Vagina (tissue), 2 donors: ENCODE results near the gene YTHDC2. TPM values are rescaled to one million over a fixed set of nuclear protein-coding genes. Genes with fewer than 3 reads are reported as not detected.
A peak's percentile ranks its signal among the peaks of the same experiment; 100 is the strongest.

ENCODE experiments used
- DNase-seq, 2 donors: peaks; one replicate each; pipeline ENCODE4 v3.0.0-alpha.2; 2017; ENCODE audit errors: extremely low spot score in 2 of 2
- H3K27ac ChIP-seq: fragments of 200-600 bp; sonication (generic); one replicate; pipeline ENCODE4 v1.5.1; 2019
- H3K27me3 ChIP-seq: fragments of 200-600 bp; sonication (generic); one replicate; pipeline ENCODE4 v1.5.1; 2019
- H3K36me3 ChIP-seq, 2 donors: fragments of 200-600 bp; sonication (generic); one replicate each; pipeline ENCODE4 v1.5.1; 2017 to 2019
- H3K4me1 ChIP-seq: fragments of 200-600 bp; sonication (generic); one replicate; pipeline ENCODE4 v1.5.1; 2019
- H3K4me3 ChIP-seq, 2 donors: fragments of 200-600 bp; sonication (generic); 1 replicate in 1 of 2; 2 replicates in 1 of 2; pipeline ENCODE4 v1.5.1; 2016 to 2019
- H3K9me3 ChIP-seq: fragments of 200-600 bp; sonication (generic); one replicate; pipeline ENCODE4 v1.5.1; 2019
- CTCF ChIP-seq, 3 experiments: fragments of 450-650 bp in 2 of 3; fragments of 200-600 bp in 1 of 3; sonication (generic) in 1 of 3; IDR thresholded peaks; one replicate each; pipeline ENCODE4 v1.5.1; 2017 to 2019; ENCODE audit warnings: antibody characterized with exemption in 3 of 3, mild to moderate bottlenecking in 2 of 3, moderate library complexity in 2 of 3
- POLR2A ChIP-seq, 2 donors: fragments of 450-650 bp; IDR thresholded peaks; one replicate each; pipeline ENCODE4 v1.6.1; 2017; ENCODE audit warnings: antibody characterized with exemption in 2 of 2, mild to moderate bottlenecking in 2 of 2, moderate library complexity in 2 of 2
- POLR2AphosphoS5 ChIP-seq, 2 donors: sonication (generic); formaldehyde crosslinking; IDR thresholded peaks; one replicate each; pipeline ENCODE4 v1.9.0; 2017; ENCODE audit warnings: antibody characterized with exemption in 2 of 2, mild to moderate bottlenecking in 2 of 2, low read depth in 1 of 2; ENCODE audit not compliant: insufficient read depth in 1 of 2
- intact Hi-C: fragments of 100-400 bp; cut with DNase I; formaldehyde crosslinking; loops from one replicate; pipeline ENCODE4 v1.15.1; 2023
- total RNA-seq: library from RNA; depleted of rRNA; stranded (reverse); fragments of >200 nt; gene quantifications from one replicate; pipeline ENCODE4 v1.2.3, GENCODE V29; 2016

The YTHDC2 gene
- total RNA-seq, 1 donor from 2014 or later, result 31.4 TPM

- H3K27ac ChIP-seq, result no peak overlapping the region
- intact Hi-C loops, result no loop called here
- no peaks in the 10 kb centered on the region for H3K9me3 ChIP-seq
- no peak overlapping the region for H3K4me3 ChIP-seq
- H3K4me1 ChIP-seq, result peaks cover 15% of the 10 kb centered on the region
- H3K27me3 ChIP-seq, result no peaks in the 10 kb centered on the region
- TF ChIP-seq CTCF (IDR thresholded peaks at IDR 0.05) (no peak), POLR2A (IDR thresholded peaks at IDR 0.05) (no peak), POLR2AphosphoS5 (IDR thresholded peaks at IDR 0.05; ENCODE audit: insufficient read depth in 1 of 2, low read depth in 1 of 2) (no peak)
- DNase-seq, result no peak
- H3K36me3 ChIP-seq, result peaks cover 0 to 13% of the 10 kb centered on the region in 2 donors
Observed at GRCh38 chr5:113526421-113526820, 12.9 kb downstream of the YTHDC2 start.

- Histone ChIP-seq H3K9me3 (no peaks in the 10 kb centered on the region), H3K27ac (no peak overlapping the region), H3K27me3 (no peaks in the 10 kb centered on the region), H3K4me1 (peaks cover 15% of the 10 kb centered on the region), H3K4me3 (no peak overlapping the region), H3K36me3 (peaks cover 0 to 15% of the 10 kb centered on the region in 2 donors)
- no peak for DNase-seq
- intact Hi-C loops, result no loop called here
- no peak for TF ChIP-seq POLR2A (IDR thresholded peaks at IDR 0.05)
- TF ChIP-seq CTCF (IDR thresholded peaks at IDR 0.05), result no peak
- no peak for TF ChIP-seq POLR2AphosphoS5 (IDR thresholded peaks at IDR 0.05; ENCODE audit: insufficient read depth in 1 of 2, low read depth in 1 of 2)
Observed at GRCh38 chr5:113527746-113528145, 14.3 kb downstream of the YTHDC2 start.

- peaks cover 0 to 32% of the 10 kb centered on the region in 2 donors for H3K36me3 ChIP-seq
- intact Hi-C loops, result no loop called here
Observed at GRCh38 chr5:113531481-113532159, 18.1 kb downstream of the YTHDC2 start.

GRCh38 chr5:113538313-113538712 is 24.8 kb downstream of the YTHDC2 start:
- Histone ChIP-seq H3K36me3 (peaks cover 0 to 23% of the 10 kb centered on the region in 2 donors), H3K9me3 (no peaks in the 10 kb centered on the region), H3K4me3 (no peak overlapping the region), H3K4me1 (no peaks in the 10 kb centered on the region), H3K27ac (no peak overlapping the region), H3K27me3 (no peaks in the 10 kb centered on the region)
- TF ChIP-seq POLR2AphosphoS5 (IDR thresholded peaks at IDR 0.05; ENCODE audit: insufficient read depth in 1 of 2, low read depth in 1 of 2) (no peak), CTCF (IDR thresholded peaks at IDR 0.05) (no peak), POLR2A (IDR thresholded peaks at IDR 0.05) (no peak)
- intact Hi-C loops, result no loop called here
- DNase-seq, result no peak

More at GRCh38 chr5:113531481-113532159, 18.1 kb downstream of the YTHDC2 start:
- no peaks in the 10 kb centered on the region for H3K4me1 ChIP-seq
- H3K9me3 ChIP-seq, result no peaks in the 10 kb centered on the region
- H3K27ac ChIP-seq, result no peak overlapping the region
- H3K27me3 ChIP-seq, result no peaks in the 10 kb centered on the region
- no peak overlapping the region for H3K4me3 ChIP-seq
- no peak for TF ChIP-seq POLR2A (IDR thresholded peaks at IDR 0.05)
- no peak for DNase-seq

- intact Hi-C loops, result no loop called here
- Histone ChIP-seq H3K27me3 (no peaks in the 10 kb centered on the region), H3K9me3 (no peaks in the 10 kb centered on the region), H3K4me1 (peaks cover 5% of the 10 kb centered on the region), H3K36me3 (peaks cover 0 to 24% of the 10 kb centered on the region in 2 donors), H3K27ac (peak overlapping the region; percentile 28), H3K4me3 (no peak overlapping the region)
- TF ChIP-seq POLR2AphosphoS5 (IDR thresholded peaks at IDR 0.05; ENCODE audit: insufficient read depth in 1 of 2, low read depth in 1 of 2) (peak in 1 of 2 donors; percentile 32), CTCF (IDR thresholded peaks at IDR 0.05) (no peak), POLR2A (IDR thresholded peaks at IDR 0.05) (no peak)
- DNase-seq, result no peak
Observed at GRCh38 chr5:113546703-113547183, 33.2 kb downstream of the YTHDC2 start.
